ENCODE results near the gene SAE1. TPM values are rescaled to one million over a fixed set of nuclear protein-coding genes. Genes with fewer than 3 reads are reported as not detected.

Gene SAE1
- total and polyA plus RNA-seq, 10 of the 15 experiments (the other 5 are each of a cell fraction or from before 2014, with no cell fraction given) = 62.0 to 246 (median 148) TPM

DNA sequence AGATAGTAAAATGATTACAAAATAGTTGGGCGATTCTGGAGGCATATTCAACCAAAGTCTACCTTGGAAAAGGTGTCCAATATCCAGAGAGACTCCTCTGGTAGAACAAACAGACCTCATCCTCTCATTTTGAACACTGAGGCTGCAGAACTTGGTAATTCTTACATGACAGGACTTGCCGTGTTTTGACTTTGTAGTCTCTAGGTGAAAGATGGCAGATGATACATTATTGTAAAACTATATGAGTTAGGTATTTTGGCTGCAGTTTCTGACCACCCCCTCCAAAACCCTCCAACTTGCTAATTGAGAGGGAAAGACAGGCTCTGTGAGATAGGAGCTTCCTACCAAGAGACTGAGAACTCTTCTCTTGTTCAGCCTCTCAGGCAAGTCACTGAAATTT is 22.6 kb downstream of the SAE1 start:
- no peak for FAIRE-seq
- H2AFZ ChIP-seq (ENCODE audit: control insufficient read depth, low read depth, low read length) = no peak overlapping the region
- CTCF ChIA-PET = interaction anchor here (1.2 to 2.3 kb wide), 3 partner anchors 91 to 140 kb away, joined by 3 to 6 read pairs (median 3); no protein-coding TSS in a partner anchor
- peaks cover 5% of the 10 kb centered on the region for H3K79me2 ChIP-seq (ENCODE audit: control insufficient read depth, insufficient read depth, low read length)
- no peaks in the 10 kb centered on the region for H3K9me3 ChIP-seq (replicated peaks; ENCODE audit: control insufficient read depth, insufficient read depth, low read length)
- POLR2A ChIA-PET = no interaction called here
- ATAC-seq = no peak
- no peaks in the 10 kb centered on the region; the same call in 1 of the 2 replicates for H4K20me1 ChIP-seq (ENCODE audit: control insufficient read depth, insufficient read depth)
- H3K4me3 ChIP-seq = no peak overlapping the region
- SMC1A ChIA-PET (ENCODE audit: uncharacterized antibody, unreplicated experiment) = no interaction called here
- H3K9ac ChIP-seq (ENCODE audit: control insufficient read depth, insufficient read depth, low read length) = no peak overlapping the region
- 88% methylated on average over 2 of the region's 2 CpGs for WGBS (ENCODE audit: insufficient coverage, insufficient replicate concordance, low lambda C conversion rate, missing lambda C conversion rate)
- intact Hi-C loops (cut with micrococcal nuclease; ENCODE audit: unreplicated experiment) = loop anchor here (5.0 kb wide), 1 partner anchor 34 kb away; no protein-coding TSS in a partner anchor
- peaks cover 30 to 34% of the 10 kb centered on the region in 2 experiments for H3K36me3 ChIP-seq (ENCODE audit: control insufficient read depth in 2 of 2, insufficient read depth in 2 of 2, low read length in 1 of 2)
- H3K27ac ChIP-seq (ENCODE audit: control insufficient read depth, insufficient read depth) = no peak overlapping the region
- no peaks in the 10 kb centered on the region for H3K27me3 ChIP-seq (replicated peaks in 1 of 2; ENCODE audit: control insufficient read depth in 2 of 2, insufficient read depth in 2 of 2, low read length in 1 of 2)
- BruUV-seq (replicated peaks) = no TSS peak
- H3K4me1 ChIP-seq (ENCODE audit: control insufficient read depth, insufficient read depth, low read length) = peaks cover 22% of the 10 kb centered on the region
- no peak for DNase-seq (ENCODE audit: low read depth, low spot score)
- in situ Hi-C loops (cut with MboI) = no loop called here
- RAD21 ChIA-PET (ENCODE audit: unreplicated experiment) = interaction anchor here (1.6 kb wide), 1 partner anchor 91 kb away, joined by 6 read pairs; no protein-coding TSS in a partner anchor
- H3K4me2 ChIP-seq (ENCODE audit: control insufficient read depth, insufficient read depth) = no peak overlapping the region
- TF ChIP-seq BMI1 (IDR thresholded peaks at IDR 0.05; ENCODE audit: borderline replicate concordance) = no peak

DNA sequence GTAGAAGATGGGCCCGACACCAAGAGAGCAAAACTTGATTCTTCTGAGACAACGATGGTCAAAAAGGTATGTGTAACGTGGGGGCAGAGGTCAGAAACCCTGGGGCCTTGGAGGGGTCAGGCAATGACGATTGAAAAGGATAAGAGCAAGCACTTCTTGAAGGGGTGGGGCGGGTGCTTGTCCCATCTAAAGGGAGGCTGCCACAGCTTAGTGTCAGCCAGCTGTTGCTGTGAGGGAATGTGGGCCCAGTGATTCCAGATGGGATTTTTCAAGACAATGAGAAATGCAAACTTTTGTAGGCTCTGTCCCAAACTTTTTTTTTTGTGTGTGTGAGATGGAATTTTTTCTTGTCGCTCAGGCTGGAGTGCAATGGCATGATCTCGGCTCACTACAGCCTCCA is 24.5 kb downstream of the SAE1 start:
- no peak overlapping the region for H2AFZ ChIP-seq (ENCODE audit: control insufficient read depth, low read depth, low read length)
- TF ChIP-seq, protein P1, sequence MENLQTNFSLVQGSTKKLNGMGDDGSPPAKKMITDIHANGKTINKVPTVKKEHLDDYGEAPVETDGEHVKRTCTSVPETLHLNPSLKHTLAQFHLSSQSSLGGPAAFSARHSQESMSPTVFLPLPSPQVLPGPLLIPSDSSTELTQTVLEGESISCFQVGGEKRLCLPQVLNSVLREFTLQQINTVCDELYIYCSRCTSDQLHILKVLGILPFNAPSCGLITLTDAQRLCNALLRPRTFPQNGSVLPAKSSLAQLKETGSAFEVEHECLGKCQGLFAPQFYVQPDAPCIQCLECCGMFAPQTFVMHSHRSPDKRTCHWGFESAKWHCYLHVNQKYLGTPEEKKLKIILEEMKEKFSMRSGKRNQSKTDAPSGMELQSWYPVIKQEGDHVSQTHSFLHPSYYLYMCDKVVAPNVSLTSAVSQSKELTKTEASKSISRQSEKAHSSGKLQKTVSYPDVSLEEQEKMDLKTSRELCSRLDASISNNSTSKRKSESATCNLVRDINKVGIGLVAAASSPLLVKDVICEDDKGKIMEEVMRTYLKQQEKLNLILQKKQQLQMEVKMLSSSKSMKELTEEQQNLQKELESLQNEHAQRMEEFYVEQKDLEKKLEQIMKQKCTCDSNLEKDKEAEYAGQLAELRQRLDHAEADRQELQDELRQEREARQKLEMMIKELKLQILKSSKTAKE (IDR thresholded peaks at IDR 0.05; ENCODE audit: low read depth, poor library complexity, severe bottlenecking) = no peak
- no peak for TF ChIP-seq FOXK2 (IDR thresholded peaks at IDR 0.05)
- no peak for TF ChIP-seq TCF7 (IDR thresholded peaks at IDR 0.05; ENCODE audit: borderline replicate concordance)
- no peak for TF ChIP-seq EED (IDR thresholded peaks at IDR 0.05; ENCODE audit: low read depth)
- intact Hi-C loops (cut with micrococcal nuclease; ENCODE audit: unreplicated experiment) = no loop called here
- in situ Hi-C loops (cut with MboI) = no loop called here
- no peaks in the 10 kb centered on the region for H3K27me3 ChIP-seq (replicated peaks in 1 of 2; ENCODE audit: control insufficient read depth in 2 of 2, insufficient read depth in 2 of 2, low read length in 1 of 2)
- SMC1A ChIA-PET (ENCODE audit: uncharacterized antibody, unreplicated experiment) = interaction anchor here (1.0 to 6.8 kb wide), 2 partner anchors 10 to 56 kb away, joined by 3 to 37 read pairs; no protein-coding TSS in a partner anchor
- H3K79me2 ChIP-seq (ENCODE audit: control insufficient read depth, insufficient read depth, low read length) = peaks cover 5% of the 10 kb centered on the region
- H3K4me1 ChIP-seq (ENCODE audit: control insufficient read depth, insufficient read depth, low read length) = peaks cover 24% of the 10 kb centered on the region
- POLR2A ChIA-PET = no interaction called here
- H3K4me2 ChIP-seq (ENCODE audit: control insufficient read depth, insufficient read depth) = no peak overlapping the region
- H3K9ac ChIP-seq (ENCODE audit: control insufficient read depth, insufficient read depth, low read length) = no peak overlapping the region
- RAD21 ChIA-PET (ENCODE audit: unreplicated experiment) = interaction anchor here (1.6 to 3.4 kb wide), 2 partner anchors 89 to 142 kb away, joined by 3 to 15 read pairs; no protein-coding TSS in a partner anchor
- no peaks in the 10 kb centered on the region for H3K9me3 ChIP-seq (replicated peaks; ENCODE audit: control insufficient read depth, insufficient read depth, low read length)
- no peaks in the 10 kb centered on the region; the same call in 1 of the 2 replicates for H4K20me1 ChIP-seq (ENCODE audit: control insufficient read depth, insufficient read depth)
- no peak for FAIRE-seq
- no peak for DNase-seq (ENCODE audit: low read depth, low spot score)
- ATAC-seq = no peak
- CTCF ChIA-PET = interaction anchor here (1.5 to 2.3 kb wide), 2 partner anchors 32 to 89 kb away, joined by 6 to 7 read pairs; no protein-coding TSS in a partner anchor
- no TSS peak for BruUV-seq (replicated peaks)
- peaks cover 31 to 35% of the 10 kb centered on the region in 2 experiments for H3K36me3 ChIP-seq (ENCODE audit: control insufficient read depth in 2 of 2, insufficient read depth in 2 of 2, low read length in 1 of 2)
- WGBS (ENCODE audit: insufficient coverage, insufficient replicate concordance, low lambda C conversion rate, missing lambda C conversion rate) = 98% methylated on average over 7 of the region's 7 CpGs
- H3K4me3 ChIP-seq = no peak overlapping the region
- H3K27ac ChIP-seq (ENCODE audit: control insufficient read depth, insufficient read depth) = no peak overlapping the region

All from GM12878 (cell line).